Measurements from ENCODE around the gene GOLGA1. TPM values are rescaled to one million over a fixed set of nuclear protein-coding genes. Genes with fewer than 3 reads are reported as not detected.

The GOLGA1 gene
- total and polyA plus RNA-seq, 2 of the 13 experiments (the other 11 are each of a cell fraction or from before 2014, with no cell fraction given) = 12.7 to 15.9 TPM

- ATAC-seq = no peak
- WGBS (ENCODE audit: low lambda C conversion rate) = 27% methylated on average over 6 of the region's 6 CpGs
Measured at GRCh38 chr9:124846969-124847368, 93.9 kb downstream of the GOLGA1 start.

More at GRCh38 chr9:124846969-124847368, 93.9 kb downstream of the GOLGA1 start:
- DNase-seq (ENCODE audit: low spot score) (no peak), FAIRE-seq (no peak)
- H4K20me1 ChIP-seq (ENCODE audit: insufficient read depth, low read length) = no peaks in the 10 kb centered on the region
- H3K27ac ChIP-seq (ENCODE audit: extremely low read length, insufficient read depth, low read length) = no peak overlapping the region
- no peak overlapping the region for H3K4me2 ChIP-seq (ENCODE audit: low read depth, low read length)
- peaks cover 44% of the 10 kb centered on the region for H3K4me1 ChIP-seq (ENCODE audit: insufficient read depth, low read length)
- no peak overlapping the region for H2AFZ ChIP-seq (ENCODE audit: low read length)
- BruUV-seq (replicated peaks) = no TSS peak
- ChIA-PET CTCF (ENCODE audit: low intra/inter-chr PET ratio, low total read pairs) (interaction anchor here (1.5 kb wide), 1 partner anchor 75 kb away, joined by 3 read pairs; no protein-coding TSS in a partner anchor), POLR2A (interaction anchor here (1.0 to 1.6 kb wide), 2 partner anchors 15 to 54 kb away, joined by 3 read pairs; partner anchors contain the start of genes ARPC5L and RPL35)
- in situ Hi-C loops (cut with HindIII; ENCODE audit: extremely low pct_ligation_motif_present, low pct_unique_long_range_greater_than_20kb) (loop anchor here (10.0 kb wide), 1 partner anchor 52 kb away; no protein-coding TSS in a partner anchor), intact Hi-C loops (cut with micrococcal nuclease; ENCODE audit: unreplicated experiment) (no loop called here)
- H3K4me3 ChIP-seq (replicated peaks in 1 of 3; ENCODE audit: insufficient read depth in 1 of 3, low read depth in 2 of 3, low read length in 3 of 3) = no peak overlapping the region
- no peak overlapping the region for H3K9ac ChIP-seq (ENCODE audit: insufficient read depth, low read depth, low read length)
- no peaks in the 10 kb centered on the region for H3K36me3 ChIP-seq (replicated peaks in 1 of 2; ENCODE audit: control insufficient read depth in 1 of 2, insufficient read depth in 2 of 2, low read length in 2 of 2)
- TF ChIP-seq CEBPB (IDR thresholded peaks at IDR 0.05; ENCODE audit: borderline replicate concordance, low read depth, low read length) (peak; percentile 38; the same call in 1 of the 2 replicates), ZNF121 (CRISPR knock-in tag; IDR thresholded peaks at IDR 0.05) (peak; percentile 80), ZSCAN29 (CRISPR knock-in tag; conservative IDR thresholded peaks at IDR 0.05) (no peak), ETV6 (CRISPR knock-in tag; conservative IDR thresholded peaks at IDR 0.05) (no peak), SCMH1 (CRISPR knock-in tag; IDR thresholded peaks at IDR 0.05; ENCODE audit: borderline replicate concordance) (no peak), NR2F6 (IDR thresholded peaks at IDR 0.05) (no peak), NR2F6 (CRISPR knock-in tag; IDR thresholded peaks at IDR 0.05) (no peak), ZNF770 (CRISPR knock-in tag; IDR thresholded peaks at IDR 0.05) (peak; percentile 36; the same call in 1 of the 2 replicates)
- no peaks in the 10 kb centered on the region for H3K79me2 ChIP-seq (ENCODE audit: insufficient read depth, low read length)
- no peaks in the 10 kb centered on the region for H3K9me3 ChIP-seq (ENCODE audit: low read length)
- H3K27me3 ChIP-seq (ENCODE audit: control insufficient read depth in 1 of 2, insufficient read depth in 2 of 2, low read length in 2 of 2) = no peaks in the 10 kb centered on the region; a peak in 1 of 5 replicates

Data from HepG2 (cell line).